OCI-LY3 (cell line): Measurements from ENCODE around the gene NPTN.

ENCODE experiments used
- CTCF ChIP-seq: fragments of 200-600, 300-600 bp; sonication (generic); IDR thresholded peaks from 2 replicates; pipeline ENCODE4 v1.5.1; 2014; ENCODE audit warnings: antibody characterized with exemption, low read length, low read depth
- EZH2phosphoT487 ChIP-seq: fragments of 200-600 bp; shearing (Covaris generic); IDR thresholded peaks from 2 replicates; pipeline ENCODE4 v1.6.1; 2018; ENCODE audit warnings: antibody characterized with exemption, mixed run types, low read depth

DNA sequence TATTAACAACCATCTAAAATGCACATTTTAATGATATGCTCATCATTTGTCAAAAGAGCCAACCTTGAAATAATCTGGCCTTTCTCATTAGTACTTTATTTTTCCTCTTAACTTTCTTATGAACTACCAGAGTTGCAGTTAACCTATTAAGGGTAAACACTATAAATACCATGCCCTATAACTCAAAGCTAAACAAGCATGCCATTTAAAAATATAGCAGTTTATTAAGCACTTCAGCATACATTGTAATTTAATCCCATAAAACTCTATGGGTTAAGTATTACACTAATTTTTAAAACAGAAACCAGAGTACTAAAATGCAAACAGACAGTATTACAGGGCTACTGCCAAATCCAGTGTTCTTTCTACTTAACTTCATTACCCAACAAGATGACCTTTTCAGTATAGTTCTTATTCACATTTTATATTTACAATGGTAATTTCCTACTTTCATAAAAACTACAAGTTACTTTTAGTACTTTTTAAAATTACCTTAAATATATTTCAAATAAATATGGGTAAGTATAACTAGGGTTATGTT, 11.8 kb downstream of the NPTN start:
- TF ChIP-seq CTCF (no peak), EZH2phosphoT487 (no peak)
